HG03571 (cell line): Measurements from ENCODE around the gene TBR1.

ENCODE experiments used
- ATAC-seq: cut with Tn5 transposase; IDR thresholded peaks from one replicate; pipeline ENCODE4 v1.9.1; 2021; ENCODE audit not compliant: unreplicated experiment

Gene TBR1

GRCh38 chr2:161415987-161416707 lies at the start of gene TBR1:
TBR1 (plus strand) TSS chr2:161416297; CDS start chr2:161416411, 114 bp downstream.
- no peak for ATAC-seq

- no peak for ATAC-seq
These were observed 48.4 kb upstream of the TBR1 start for GRCh38 chr2:161367675-161368074.

DNA sequence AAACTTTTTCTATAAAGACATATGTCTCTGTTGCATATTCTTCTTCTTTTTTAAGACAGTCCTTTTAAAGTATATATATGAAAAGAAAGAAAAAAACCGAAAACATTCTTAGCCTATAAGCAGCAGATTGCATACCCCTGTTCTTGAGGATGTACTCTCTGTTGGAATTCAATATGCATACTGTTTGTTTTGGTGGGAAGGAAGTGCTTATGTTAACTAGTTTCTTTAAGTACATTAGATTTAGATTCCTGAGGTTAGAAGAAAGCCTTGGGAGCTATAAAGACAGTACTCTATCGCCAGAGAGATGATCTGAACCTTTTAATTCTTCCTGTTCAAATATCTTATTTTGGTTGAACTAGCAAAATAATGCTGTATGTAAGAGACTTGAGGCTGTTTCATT lies 46.8 kb upstream of the TBR1 start:
- ATAC-seq: no peak

DNA sequence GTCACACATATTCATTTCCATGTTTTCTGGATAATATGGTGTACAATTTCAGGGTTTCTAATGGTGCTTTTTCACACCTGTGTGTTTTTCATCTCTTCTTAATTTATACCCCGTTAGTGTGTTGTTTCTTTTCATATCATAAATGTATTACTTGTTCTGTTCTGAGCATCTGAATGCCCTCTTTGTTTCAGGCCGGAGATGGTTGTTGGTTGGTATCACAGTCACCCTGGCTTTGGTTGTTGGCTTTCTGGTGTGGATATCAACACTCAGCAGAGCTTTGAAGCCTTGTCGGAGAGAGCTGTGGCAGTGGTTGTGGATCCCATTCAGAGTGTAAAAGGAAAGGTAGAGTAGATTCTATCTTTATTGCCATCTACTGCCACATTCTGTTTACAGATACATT lies 45.1 kb upstream of the TBR1 start:
- no peak for ATAC-seq

DNA sequence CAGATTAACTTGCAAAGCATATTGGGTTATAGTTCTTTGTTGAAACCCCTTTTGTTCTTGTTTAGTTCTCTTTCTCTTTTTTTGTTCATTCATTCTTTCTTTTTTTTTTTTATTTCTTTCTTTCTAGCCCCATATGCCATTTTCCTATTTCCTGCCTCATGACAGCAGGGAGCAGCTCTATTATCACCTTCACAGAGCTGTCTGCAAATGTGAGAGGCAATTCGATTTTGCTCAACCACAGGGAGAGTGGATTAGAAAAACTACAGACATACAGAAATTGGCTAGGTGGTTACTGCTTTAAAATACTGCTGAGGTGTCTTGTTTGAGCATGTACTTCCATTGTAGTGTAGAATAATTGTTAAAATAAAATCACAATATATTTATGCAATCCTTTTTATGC lies 44.2 kb upstream of the TBR1 start:
- ATAC-seq: no peak

- ATAC-seq: no peak
These were observed 42.2 kb upstream of the TBR1 start for GRCh38 chr2:161373942-161374341.

DNA sequence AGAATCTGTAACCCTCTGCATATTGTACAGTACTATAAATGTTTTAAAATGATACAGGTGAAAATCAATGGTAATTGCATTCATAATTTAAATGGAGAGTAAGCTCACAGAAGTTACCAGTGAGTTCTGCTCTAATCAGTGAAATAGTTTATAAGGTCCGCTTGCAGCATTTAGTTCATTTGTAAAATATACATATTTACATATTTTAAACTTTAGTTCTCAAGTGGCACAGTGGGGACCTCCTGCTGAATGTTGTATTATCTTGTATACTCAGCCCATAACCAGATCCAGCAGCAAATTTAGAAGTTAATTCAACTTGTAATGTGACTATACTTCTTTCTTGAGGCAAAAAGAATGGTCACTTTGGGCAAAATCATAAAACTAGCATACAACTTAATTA lies 41.7 kb upstream of the TBR1 start:
- no peak for ATAC-seq

DNA sequence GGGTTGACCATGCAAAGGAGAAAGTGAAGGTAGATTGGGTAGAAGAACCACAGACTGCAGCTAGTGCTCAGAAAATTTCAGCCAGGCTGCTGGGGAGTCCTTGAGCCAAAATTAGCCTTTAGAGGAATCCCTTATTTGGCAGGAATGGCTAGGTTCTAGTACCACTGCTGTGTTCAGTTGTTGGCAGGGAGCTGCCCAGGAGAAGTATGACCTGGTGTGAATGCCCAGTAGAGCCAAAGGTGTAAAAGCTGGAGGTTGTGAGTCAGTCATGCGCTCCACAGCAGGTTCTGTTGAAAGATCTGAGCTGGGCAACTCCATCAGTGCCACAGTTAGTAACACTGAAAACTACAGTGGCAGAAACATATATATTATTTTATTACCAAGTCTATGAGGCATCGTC lies 36.4 kb upstream of the TBR1 start:
- no peak for ATAC-seq

- ATAC-seq: no peak
These were observed 34.6 kb upstream of the TBR1 start for GRCh38 chr2:161381546-161381945.

GRCh38 chr2:161382747-161383146 lies 33.4 kb upstream of the TBR1 start:
- no peak for ATAC-seq

GRCh38 chr2:161384864-161385263 lies 31.2 kb upstream of the TBR1 start:
- peak; percentile 70 for ATAC-seq

DNA sequence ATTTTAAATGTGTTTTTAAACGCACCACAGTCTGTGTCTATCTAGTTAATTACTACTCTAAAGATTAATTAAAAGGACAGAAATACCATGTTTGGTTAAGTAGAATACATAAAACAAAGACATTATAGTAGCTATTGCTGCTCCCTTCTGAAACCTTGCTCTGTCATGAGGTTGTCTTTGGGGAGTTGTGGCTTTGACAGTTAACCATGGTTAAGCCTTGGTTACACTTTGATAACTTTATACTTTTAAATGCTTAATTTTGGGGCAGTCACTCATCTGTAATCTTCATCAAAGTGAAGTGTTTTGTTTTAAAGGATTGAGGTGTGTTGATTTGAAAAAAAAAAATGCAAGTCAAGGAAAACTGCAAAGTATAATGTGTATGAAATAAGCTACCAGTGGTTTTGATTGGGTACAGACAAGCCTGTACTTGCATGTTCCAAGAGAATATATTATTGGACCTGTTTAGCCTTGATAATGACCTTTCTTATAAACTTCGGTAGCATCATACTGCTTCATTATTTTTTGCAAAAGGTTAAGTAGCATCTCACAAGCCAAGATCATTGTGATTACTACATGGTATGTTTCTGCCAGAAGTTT lies 29.8 kb upstream of the TBR1 start:
- peak; percentile 68 for ATAC-seq

GRCh38 chr2:161388146-161388779 lies 27.8 kb upstream of the TBR1 start:
- no peak for ATAC-seq

- no peak for ATAC-seq
These were observed 24.2 kb upstream of the TBR1 start for GRCh38 chr2:161391737-161392506.

GRCh38 chr2:161400076-161400475 lies 16.0 kb upstream of the TBR1 start:
- ATAC-seq: no peak

DNA sequence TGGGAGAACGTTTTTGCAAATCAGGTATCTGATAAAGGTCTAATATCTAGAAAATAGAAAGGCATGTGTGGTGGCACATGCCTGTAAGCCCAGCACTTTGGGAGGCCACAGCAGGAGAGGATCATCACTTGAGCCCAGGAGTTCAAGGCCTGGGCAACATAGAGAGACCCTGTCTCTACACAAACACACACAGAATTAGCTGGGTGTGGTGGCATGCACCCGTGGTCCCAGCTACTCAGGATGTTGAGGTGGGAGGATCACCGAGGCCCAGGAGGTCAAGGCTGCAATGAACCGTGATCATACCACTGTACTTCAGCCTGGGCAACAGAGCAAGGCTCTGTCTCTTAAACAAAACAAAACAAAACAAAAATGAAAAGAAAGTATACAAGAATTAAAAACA lies 13.8 kb upstream of the TBR1 start:
- ATAC-seq: no peak

DNA sequence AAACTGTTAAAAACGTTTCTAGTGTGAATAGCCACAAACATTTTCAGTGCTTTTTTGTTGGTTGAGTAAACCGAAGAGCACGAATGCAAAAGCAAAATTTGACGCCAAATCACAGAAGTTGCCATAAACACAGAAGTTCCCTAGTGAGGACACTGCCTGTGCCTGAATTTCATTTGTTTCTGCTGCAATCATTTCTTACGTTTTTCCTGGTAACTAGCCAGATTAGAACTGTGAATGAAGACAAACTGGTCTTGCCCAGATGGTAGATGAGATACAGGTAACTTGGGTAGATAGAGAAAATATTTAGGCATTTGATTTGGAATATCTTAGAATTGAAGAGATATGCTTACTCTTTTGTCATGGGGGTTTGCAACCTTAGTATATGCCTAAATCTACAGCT lies 9.8 kb upstream of the TBR1 start:
- ATAC-seq: no peak

- ATAC-seq: no peak
These were observed 8.5 kb upstream of the TBR1 start for GRCh38 chr2:161407597-161407996.

DNA sequence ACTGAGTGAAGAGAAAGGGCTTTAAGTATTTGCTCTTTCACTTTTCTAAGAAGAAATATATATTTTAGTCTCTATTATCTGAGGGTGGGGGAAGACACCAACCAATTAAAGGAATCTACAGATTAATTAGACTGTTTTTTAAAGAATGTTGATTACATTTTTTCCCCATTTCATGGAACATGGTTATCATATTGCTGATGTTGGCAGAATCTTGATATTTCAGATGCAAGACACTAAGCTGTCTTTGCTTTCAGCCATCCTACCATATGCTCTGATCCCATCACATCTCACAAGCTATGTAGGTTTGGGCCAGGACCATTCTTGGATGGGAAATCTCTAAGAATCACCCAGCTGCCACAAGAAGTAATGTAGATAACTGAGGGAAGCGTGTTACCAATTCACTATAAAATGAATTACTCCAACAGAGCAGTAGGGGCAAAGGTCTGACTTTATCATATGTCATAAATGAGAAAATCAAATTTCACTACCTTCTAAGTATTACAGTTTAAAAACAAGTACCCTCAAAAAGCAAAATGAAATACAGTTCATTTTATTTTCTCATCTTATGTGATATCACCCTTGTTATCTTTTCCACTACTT lies 6.7 kb upstream of the TBR1 start:
- ATAC-seq: no peak

DNA sequence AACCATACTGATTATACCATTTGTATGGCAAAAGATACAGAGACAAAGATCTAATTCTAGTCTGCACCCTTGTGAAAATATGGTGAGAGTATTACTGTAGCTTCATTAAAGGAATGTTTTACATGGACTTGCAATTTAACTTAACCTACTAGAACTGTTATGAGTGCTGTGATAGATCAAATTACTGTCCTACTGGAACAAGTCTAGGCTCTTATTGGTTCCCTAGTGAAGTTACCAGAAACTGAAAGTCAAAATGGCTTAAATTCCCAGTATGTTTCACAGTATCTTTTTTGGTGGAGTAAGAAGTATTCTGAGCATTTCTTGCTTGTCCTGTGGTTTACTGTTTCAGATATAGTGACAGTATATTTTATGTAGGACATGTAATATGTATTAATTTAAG lies 3.8 kb upstream of the TBR1 start:
- no peak for ATAC-seq
